Panc1 (cell line): ENCODE data around the gene ZNF865. TPM values are rescaled to one million over a fixed set of nuclear protein-coding genes. Genes with fewer than 3 reads are reported as not detected.

Experiments used
- ATAC-seq: fragments of 200-7000 bp; cut with Tn5 transposase; 2 replicates; pipeline ENCODE4 v1.9.1; 2020; ENCODE audit warnings: mild to moderate bottlenecking, moderate library complexity
- BruUV-seq: library from RNA; stranded (reverse); fragments of 400-500 nt; replicated peaks from 2 replicates; lab custom pipeline; 2021; lab: Mats Ljungman, UMichigan
- CTCF ChIA-PET: fragments of 300-600 bp; sonication (Branson Sonifier 250); formaldehyde crosslinking; loops from one replicate; lab custom pipeline; 2022; ENCODE audit warnings: antibody characterized with exemption; lab: Charles Lee
- POLR2A ChIA-PET: fragments of 300-600 bp; sonication (Branson Sonifier 250); formaldehyde crosslinking; loops from one replicate; lab custom pipeline; 2022; ENCODE audit warnings: antibody characterized with exemption; lab: Charles Lee
- DNase-seq: peaks from one replicate; pipeline ENCODE4 v3.0.0-alpha.2; 2010; ENCODE audit warnings: low read depth, low spot score
- H3K27ac ChIP-seq: 2 replicates; pipeline ENCODE4 v1.5.1; 2011; ENCODE audit warnings: mild to moderate bottlenecking, low read length, inconsistent platforms
- H3K27me3 ChIP-seq: fragments of 200-500 bp; sonication (Bioruptor generic); 2 replicates; pipeline ENCODE4 v1.6.0; 2014; ENCODE audit warnings: low read length, inconsistent platforms; ENCODE audit not compliant: control insufficient read depth, insufficient read depth
- H3K36me3 ChIP-seq: fragments of 200-500 bp; sonication (Bioruptor generic); 2 replicates; pipeline ENCODE4 v1.5.1; 2014; ENCODE audit warnings: inconsistent platforms, mild to moderate bottlenecking, low read length, moderate library complexity; ENCODE audit not compliant: control insufficient read depth, insufficient read depth
- H3K4me1 ChIP-seq: 2 replicates; pipeline ENCODE4 v1.5.1; 2011; ENCODE audit warnings: inconsistent platforms, mild to moderate bottlenecking, low read length, moderate library complexity; ENCODE audit not compliant: control insufficient read depth, insufficient read depth
- H3K4me3 ChIP-seq, 2 experiments: 2 replicates each; pipeline ENCODE4 v1.5.1; 2011 to 2012; ENCODE audit warnings: low read depth in 2 of 2, low read length in 2 of 2, mild to moderate bottlenecking in 2 of 2, inconsistent platforms in 1 of 2, moderate library complexity in 1 of 2
- H3K9me3 ChIP-seq: fragments of 200-500 bp; sonication (Bioruptor generic); 2 replicates; pipeline ENCODE4 v1.5.1; 2014; ENCODE audit warnings: low read depth, mild to moderate bottlenecking, inconsistent platforms, low read length, moderate library complexity; ENCODE audit not compliant: control insufficient read depth, insufficient read depth
- CTCF ChIP-seq: fragments of 450-650 bp; IDR thresholded peaks from 2 replicates; pipeline ENCODE4 v1.5.1; 2017; ENCODE audit warnings: mild to moderate bottlenecking
- POLR2AphosphoS5 ChIP-seq: IDR thresholded peaks from 2 replicates; pipeline ENCODE4 v1.6.1; 2012; ENCODE audit warnings: mild to moderate bottlenecking, low read depth, low read length, moderate library complexity
- REST ChIP-seq, 2 experiments: IDR thresholded peaks; 2 replicates each; pipeline ENCODE4 v1.6.1; 2011 to 2012; ENCODE audit warnings: low read depth in 2 of 2, control low read depth in 1 of 2, low read length in 1 of 2, mild to moderate bottlenecking in 1 of 2, moderate library complexity in 1 of 2; ENCODE audit not compliant: insufficient read depth in 1 of 2
- SIN3A ChIP-seq: IDR thresholded peaks from 2 replicates; pipeline ENCODE4 v1.6.1; 2012; ENCODE audit warnings: low read depth, mild to moderate bottlenecking, low read length, moderate library complexity, borderline replicate concordance; ENCODE audit not compliant: insufficient read depth
- TCF7L2 ChIP-seq: IDR thresholded peaks from 2 replicates; pipeline ENCODE4 v1.6.1; 2011; ENCODE audit warnings: mild to moderate bottlenecking, low read depth, low read length, inconsistent platforms
- in situ Hi-C: cut with HindIII; loops from 2 replicates; pipeline ENCODE4 v1.10.0; 2016; ENCODE audit warnings: low sequenced_read_pairs, low pct_unique_long_range_greater_than_20kb
- intact Hi-C: fragments of 100-400 bp; cut with micrococcal nuclease; formaldehyde crosslinking; loops from one replicate; pipeline ENCODE4 v1.10.0; 2022; ENCODE audit not compliant: unreplicated experiment
- total RNA-seq: library from RNA; stranded (reverse); gene quantifications from one replicate; pipeline ENCODE4 v1.2.1, GENCODE V29; 2021; ENCODE audit not compliant: unreplicated experiment

ZNF865 gene
- total RNA-seq, 1 experiment from 2014 or later: 25.6 TPM

- no peaks in the 10 kb centered on the region for H3K9me3 ChIP-seq
- no peaks in the 10 kb centered on the region; the same call in 1 of the 2 replicates for H3K36me3 ChIP-seq
- H3K4me1 ChIP-seq: peaks cover 14% of the 10 kb centered on the region
- ChIA-PET POLR2A (interaction anchor here (0.5 to 1.6 kb wide), 7 partner anchors 10 to 192 kb away, joined by 3 to 12 read pairs (median 4); partner anchors contain the start of gene ZNF579), CTCF (interaction anchor here (0.6 to 0.8 kb wide), 2 partner anchors 20 to 30 kb away, joined by 5 to 7 read pairs; no protein-coding TSS in a partner anchor)
- H3K27me3 ChIP-seq: no peaks in the 10 kb centered on the region
- intact Hi-C loops (no loop called here), in situ Hi-C loops (no loop called here)
- DNase-seq (peak; percentile 94), ATAC-seq (peak; percentile 90)
- H3K4me3 ChIP-seq: peak within 1 kb of the TSS; percentile 79 to 85
- BruUV-seq: no TSS peak
- no peak for TF ChIP-seq REST (IDR thresholded peaks at IDR 0.05; ENCODE audit: insufficient read depth in 1 of 2, low read depth in 2 of 2, low read length in 1 of 2)
- TF ChIP-seq CTCF: no peak
- no peak; the same call in 1 of the 2 replicates for TF ChIP-seq TCF7L2
- peak; percentile 10; the same call in 1 of the 2 replicates for TF ChIP-seq SIN3A
- TF ChIP-seq POLR2AphosphoS5: peak; percentile 10; the same call in 1 of the 2 replicates
- H3K27ac ChIP-seq: peak within 1 kb of the TSS; percentile 100
Observed at GRCh38 chr19:55599468-55599841, 6.0 kb upstream of the ZNF865 start, which contains the start of gene FIZ1. Gene FIZ1 (minus strand): TSS chr19:55599517. CDS start chr19:55597865, 1,652 bp downstream.

GRCh38 chr19:55599842-55600661 lies 5.4 kb upstream of the ZNF865 start, which contains the start of gene ZNF524:
Gene ZNF524 (plus strand): TSS chr19:55600288. CDS start chr19:55602113, 1,825 bp downstream.
- no peaks in the 10 kb centered on the region for H3K9me3 ChIP-seq
- ATAC-seq (peak; percentile 70), DNase-seq (no peak)
- POLR2A ChIA-PET: interaction anchor here (0.5 to 1.6 kb wide), 4 partner anchors 10 to 174 kb away, joined by 3 to 10 read pairs (median 4); partner anchors contain the start of gene ZNF579
- H3K4me1 ChIP-seq: peaks cover 14% of the 10 kb centered on the region
- BruUV-seq: no TSS peak
- CTCF ChIA-PET: no interaction called here
- intact Hi-C loops: no loop called here
- H3K36me3 ChIP-seq: no peaks in the 10 kb centered on the region; the same call in 1 of the 2 replicates
- peak within 1 kb of the TSS; percentile 100 for H3K27ac ChIP-seq
- no peaks in the 10 kb centered on the region for H3K27me3 ChIP-seq
- no peak; the same call in 1 of the 2 replicates for TF ChIP-seq SIN3A
- TF ChIP-seq POLR2AphosphoS5: peak; percentile 70
- TF ChIP-seq TCF7L2: no peak
- no peak for TF ChIP-seq REST (IDR thresholded peaks at IDR 0.05; ENCODE audit: insufficient read depth in 1 of 2, low read depth in 2 of 2, low read length in 1 of 2)
- TF ChIP-seq CTCF: no peak
- H3K4me3 ChIP-seq: peak within 1 kb of the TSS; percentile 79 to 85
- in situ Hi-C loops: no loop called here
